Stimulated activated CD8-positive, alpha-beta memory T cell treated with anti-CD3 and anti-CD28 coated beads, Interleukin-7, amount 100 ng/mL, for 4 hours (primary cell): ENCODE results near the gene SEC14L3.

Experiments used
- DNase-seq, 2 donors: peaks; one replicate each; pipeline ENCODE4 v3.0.0-alpha.2; 2020; ENCODE audit warnings: low read depth in 2 of 2

The SEC14L3 gene

GRCh38 chr22:30423301-30423958 lies 48.4 kb downstream of the SEC14L3 start:
- DNase-seq = peak in 1 of 2 donors; percentile 36

- DNase-seq = no peak
These were observed 49.1 kb downstream of the SEC14L3 start for GRCh38 chr22:30422481-30423300.

GRCh38 chr22:30421695-30422480 lies 49.9 kb downstream of the SEC14L3 start:
- DNase-seq = no peak

- no peak for DNase-seq
These were observed 51.3 kb downstream of the SEC14L3 start for GRCh38 chr22:30420347-30421125.

- no peak for DNase-seq
These were observed 55.0 kb downstream of the SEC14L3 start for GRCh38 chr22:30416837-30417236.

GRCh38 chr22:30416403-30416802 lies 55.4 kb downstream of the SEC14L3 start:
- DNase-seq = no peak

GRCh38 chr22:30414525-30415047 lies 57.2 kb downstream of the SEC14L3 start:
- no peak for DNase-seq

GRCh38 chr22:30413745-30414524 lies 57.9 kb downstream of the SEC14L3 start:
- DNase-seq = no peak

GRCh38 chr22:30413001-30413400 lies 58.8 kb downstream of the SEC14L3 start:
- DNase-seq = no peak

GRCh38 chr22:30411780-30412179 lies 60.0 kb downstream of the SEC14L3 start:
- no peak for DNase-seq
